ENCODE data around the gene APOF.
"Not testable (repeated sequence)": the region's sequence is repeated elsewhere in the genome, so short reads cannot be mapped to it uniquely, and the experiment has no call there.

The APOF gene

GRCh38 chr12:56362130-56363059 lies at the start of gene APOF:
Gene APOF (minus strand): TSS chr12:56362857. CDS start chr12:56362745, 112 bp downstream.
- no peak for DNase-seq

- no peak for DNase-seq
These were observed 49.4 kb upstream of the APOF start for GRCh38 chr12:56411781-56412639.

GRCh38 chr12:56410768-56411167 lies 48.1 kb upstream of the APOF start:
- DNase-seq = no peak

GRCh38 chr12:56408799-56409417 lies 46.3 kb upstream of the APOF start:
- DNase-seq = no peak

- not testable (repeated sequence) for DNase-seq
These were observed 41.6 kb upstream of the APOF start for GRCh38 chr12:56404227-56404626.

- DNase-seq = not testable (repeated sequence)
These were observed 39.0 kb upstream of the APOF start for GRCh38 chr12:56401612-56402011.

GRCh38 chr12:56401125-56401524 lies 38.5 kb upstream of the APOF start:
- not testable (repeated sequence) for DNase-seq

GRCh38 chr12:56399466-56399865 lies 36.8 kb upstream of the APOF start:
- DNase-seq = not testable (repeated sequence)

GRCh38 chr12:56398324-56398723 lies 35.7 kb upstream of the APOF start:
- no peak for DNase-seq

GRCh38 chr12:56392331-56392730 lies 29.7 kb upstream of the APOF start:
- DNase-seq = no peak

GRCh38 chr12:56391721-56392120 lies 29.1 kb upstream of the APOF start:
- no peak for DNase-seq

- DNase-seq = no peak
These were observed 26.8 kb upstream of the APOF start for GRCh38 chr12:56389412-56389811.

GRCh38 chr12:56387152-56387736 lies 24.6 kb upstream of the APOF start:
- DNase-seq = no peak

GRCh38 chr12:56385873-56386272 lies 23.2 kb upstream of the APOF start:
- DNase-seq = no peak

- DNase-seq = no peak
These were observed 20.0 kb upstream of the APOF start for GRCh38 chr12:56382611-56383010.

GRCh38 chr12:56377989-56378316 lies 15.3 kb upstream of the APOF start:
- no peak for DNase-seq

GRCh38 chr12:56377310-56377988 lies 14.8 kb upstream of the APOF start:
- DNase-seq = no peak

- no peak for DNase-seq
These were observed 13.2 kb upstream of the APOF start for GRCh38 chr12:56375598-56376434.

- DNase-seq = no peak
These were observed 12.3 kb upstream of the APOF start for GRCh38 chr12:56374726-56375597.

GRCh38 chr12:56373515-56373914 lies 10.9 kb upstream of the APOF start:
- no peak for DNase-seq
